ENCODE measurements around the gene GHRL. TPM values are rescaled to one million over a fixed set of nuclear protein-coding genes. Genes with fewer than 3 reads are reported as not detected.

Gene GHRL
- total and polyA plus RNA-seq, 12 donors, result 0.33 to 2.2 (median 0.97) TPM; not detected in 7

DNA sequence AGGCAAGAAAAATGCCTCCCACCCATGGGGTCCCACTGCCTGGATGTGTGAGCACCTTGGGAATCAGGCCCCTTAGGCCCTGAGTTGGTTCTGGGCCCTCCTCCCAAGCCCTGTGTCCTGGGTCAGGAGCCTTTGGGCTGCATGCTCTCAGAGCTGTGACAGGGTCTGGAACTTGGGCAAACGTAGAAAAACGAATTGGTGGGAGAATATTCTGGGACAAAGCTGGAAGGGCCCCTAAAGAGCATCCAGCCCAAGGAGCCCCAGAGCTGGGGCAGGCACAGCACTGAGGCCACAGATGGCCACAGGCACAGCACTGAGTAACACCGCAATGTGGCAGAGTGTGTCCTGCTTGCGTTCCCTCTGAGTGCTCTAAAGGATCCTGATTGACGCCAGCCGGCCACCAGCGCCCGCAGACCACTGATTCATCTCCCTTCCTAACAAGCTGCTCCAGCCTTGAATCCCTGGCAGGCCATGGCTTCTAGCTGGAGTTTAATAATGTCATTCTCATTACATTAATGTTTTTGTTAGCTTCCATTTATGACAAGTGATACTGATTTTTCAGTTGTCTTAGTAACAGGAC lies 46.7 kb upstream of the GHRL start:
- H3K36me3 ChIP-seq (replicated peaks in 1 of 2), result no peaks in the 10 kb centered on the region
- 82 to 87% (median 84%) methylated on average over 7 to 8 of the region's 8 CpGs for WGBS, 4 donors
- no peak overlapping the region for H3K4me3 ChIP-seq
- no peaks in the 10 kb centered on the region for H3K4me1 ChIP-seq (replicated peaks in 1 of 2)
- intact Hi-C loops (cut with DNase I), result no loop called here
- TF ChIP-seq, protein P1, sequence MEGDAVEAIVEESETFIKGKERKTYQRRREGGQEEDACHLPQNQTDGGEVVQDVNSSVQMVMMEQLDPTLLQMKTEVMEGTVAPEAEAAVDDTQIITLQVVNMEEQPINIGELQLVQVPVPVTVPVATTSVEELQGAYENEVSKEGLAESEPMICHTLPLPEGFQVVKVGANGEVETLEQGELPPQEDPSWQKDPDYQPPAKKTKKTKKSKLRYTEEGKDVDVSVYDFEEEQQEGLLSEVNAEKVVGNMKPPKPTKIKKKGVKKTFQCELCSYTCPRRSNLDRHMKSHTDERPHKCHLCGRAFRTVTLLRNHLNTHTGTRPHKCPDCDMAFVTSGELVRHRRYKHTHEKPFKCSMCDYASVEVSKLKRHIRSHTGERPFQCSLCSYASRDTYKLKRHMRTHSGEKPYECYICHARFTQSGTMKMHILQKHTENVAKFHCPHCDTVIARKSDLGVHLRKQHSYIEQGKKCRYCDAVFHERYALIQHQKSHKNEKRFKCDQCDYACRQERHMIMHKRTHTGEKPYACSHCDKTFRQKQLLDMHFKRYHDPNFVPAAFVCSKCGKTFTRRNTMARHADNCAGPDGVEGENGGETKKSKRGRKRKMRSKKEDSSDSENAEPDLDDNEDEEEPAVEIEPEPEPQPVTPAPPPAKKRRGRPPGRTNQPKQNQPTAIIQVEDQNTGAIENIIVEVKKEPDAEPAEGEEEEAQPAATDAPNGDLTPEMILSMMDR (IDR thresholded peaks at IDR 0.05), result no peak
- no peak for TF ChIP-seq POLR2A (IDR thresholded peaks at IDR 0.05)
- no peak overlapping the region for H3K27ac ChIP-seq
- H3K27me3 ChIP-seq, result no peaks in the 10 kb centered on the region
- no peaks in the 10 kb centered on the region for H3K9me3 ChIP-seq (replicated peaks in 1 of 3)
- no peak for DNase-seq

GRCh38 chr3:10338591-10339353 lies 46.0 kb upstream of the GHRL start:
- intact Hi-C loops (cut with DNase I), result no loop called here
- TF ChIP-seq, protein P1 (IDR thresholded peaks at IDR 0.05), result no peak
- TF ChIP-seq POLR2A (IDR thresholded peaks at IDR 0.05), result no peak
- 75 to 81% (median 78%) methylated on average over 12 of the region's 12 CpGs for WGBS, 4 donors
- Histone ChIP-seq H3K27me3 (no peaks in the 10 kb centered on the region), H3K36me3 (replicated peaks in 1 of 2) (no peaks in the 10 kb centered on the region), H3K4me3 (no peak overlapping the region), H3K4me1 (replicated peaks in 1 of 2) (no peaks in the 10 kb centered on the region), H3K9me3 (replicated peaks in 1 of 3) (no peaks in the 10 kb centered on the region), H3K27ac (no peak overlapping the region)
- no peak for DNase-seq

- H3K36me3 ChIP-seq (replicated peaks in 1 of 2), result no peaks in the 10 kb centered on the region
- H3K27ac ChIP-seq, result no peak overlapping the region
- TF ChIP-seq, protein P1 (IDR thresholded peaks at IDR 0.05), result no peak
- TF ChIP-seq POLR2A (IDR thresholded peaks at IDR 0.05), result no peak
- H3K4me3 ChIP-seq, result no peak overlapping the region
- no peak for DNase-seq
- intact Hi-C loops (cut with DNase I), result no loop called here
- no peaks in the 10 kb centered on the region for H3K9me3 ChIP-seq (replicated peaks in 1 of 3)
- no peaks in the 10 kb centered on the region for H3K27me3 ChIP-seq
- WGBS, 4 donors, result 85 to 92% (median 87%) methylated on average over 15 to 16 of the region's 16 CpGs
- H3K4me1 ChIP-seq (replicated peaks in 1 of 2), result no peaks in the 10 kb centered on the region
These were observed 45.4 kb upstream of the GHRL start for GRCh38 chr3:10338164-10338470.

- Histone ChIP-seq H3K4me1 (replicated peaks in 1 of 2) (no peaks in the 10 kb centered on the region), H3K9me3 (replicated peaks in 1 of 3) (no peaks in the 10 kb centered on the region), H3K36me3 (replicated peaks in 1 of 2) (no peaks in the 10 kb centered on the region), H3K27ac (no peak overlapping the region), H3K4me3 (no peak overlapping the region), H3K27me3 (no peaks in the 10 kb centered on the region)
- TF ChIP-seq POLR2A (IDR thresholded peaks at IDR 0.05), result no peak
- TF ChIP-seq, protein P1 (IDR thresholded peaks at IDR 0.05), result no peak
- WGBS, 4 donors, result 76 to 88% (median 83%) methylated on average over 9 to 20 of the region's 20 CpGs
- intact Hi-C loops (cut with DNase I), result no loop called here
- no peak for DNase-seq
These were observed 44.8 kb upstream of the GHRL start for GRCh38 chr3:10337323-10338163.

All from adrenal gland (tissue), 12 donors.